MCF 10A (cell line): ENCODE data around the gene NLRP5. TPM values are rescaled to one million over a fixed set of nuclear protein-coding genes. Genes with fewer than 3 reads are reported as not detected.

Experiments used
- BruUV-seq: library from RNA; stranded (reverse); fragments of 400-500 nt; replicated peaks from 2 replicates; lab custom pipeline; 2021; lab: Mats Ljungman, UMichigan
- CTCF ChIA-PET: fragments of 300-600 bp; sonication (Branson Sonifier 250); formaldehyde crosslinking; extraction: SDS; loops from one replicate; lab custom pipeline; 2021; ENCODE audit warnings: antibody characterized with exemption, inconsistent platforms; lab: Yijun Ruan, JAX
- POLR2A ChIA-PET: fragments of 300-600, 350-650 bp; sonication (Branson Sonifier 250); formaldehyde crosslinking; extraction: SDS; loops from one replicate; lab custom pipeline; 2020; ENCODE audit warnings: antibody characterized with exemption, inconsistent platforms; lab: Yijun Ruan, JAX
- DNase-seq: peaks from one replicate; pipeline ENCODE4 v3.0.0-alpha.2; 2018; ENCODE audit not compliant: unreplicated experiment
- H3K27ac Mint-ChIP-seq: one replicate; pipeline ENCODE4 v1.8.0; 2022; ENCODE audit warnings: mild to moderate bottlenecking, low read depth, mixed read lengths; ENCODE audit not compliant: unreplicated experiment
- H3K27me3 Mint-ChIP-seq: one replicate; pipeline ENCODE4 v1.8.0; 2022; ENCODE audit warnings: mixed read lengths; ENCODE audit not compliant: insufficient read depth, unreplicated experiment
- H3K36me3 Mint-ChIP-seq: one replicate; pipeline ENCODE4 v1.8.0; 2022; ENCODE audit warnings: mild to moderate bottlenecking, moderate library complexity, mixed read lengths; ENCODE audit not compliant: insufficient read depth, unreplicated experiment
- H3K4me1 Mint-ChIP-seq: one replicate; pipeline ENCODE4 v1.8.0; 2022; ENCODE audit warnings: mixed read lengths; ENCODE audit not compliant: insufficient read depth, unreplicated experiment
- H3K4me3 Mint-ChIP-seq: one replicate; pipeline ENCODE4 v1.8.0; 2022; ENCODE audit warnings: mild to moderate bottlenecking, moderate library complexity, mixed read lengths; ENCODE audit not compliant: unreplicated experiment
- H3K9me3 Mint-ChIP-seq: one replicate; pipeline ENCODE4 v1.8.0; 2022; ENCODE audit warnings: mixed read lengths; ENCODE audit not compliant: unreplicated experiment
- intact Hi-C: fragments of 100-400 bp; cut with micrococcal nuclease; formaldehyde crosslinking; loops from 2 replicates; pipeline ENCODE4 v1.14.1; 2022
- total RNA-seq: library from RNA; stranded (reverse); gene quantifications from 2 replicates; pipeline ENCODE4 v1.2.3, GENCODE V29; 2022
- TF ChIP-seq, protein P1 (sequence below): fragments of 200-600 bp; IDR thresholded peaks from one replicate; pipeline ENCODE4 v1.8.0; 2022; ENCODE audit warnings: antibody characterized with exemption, mild to moderate bottlenecking; ENCODE audit not compliant: unreplicated experiment

The NLRP5 gene
- total RNA-seq, 1 experiment from 2014 or later: not detected

DNA sequence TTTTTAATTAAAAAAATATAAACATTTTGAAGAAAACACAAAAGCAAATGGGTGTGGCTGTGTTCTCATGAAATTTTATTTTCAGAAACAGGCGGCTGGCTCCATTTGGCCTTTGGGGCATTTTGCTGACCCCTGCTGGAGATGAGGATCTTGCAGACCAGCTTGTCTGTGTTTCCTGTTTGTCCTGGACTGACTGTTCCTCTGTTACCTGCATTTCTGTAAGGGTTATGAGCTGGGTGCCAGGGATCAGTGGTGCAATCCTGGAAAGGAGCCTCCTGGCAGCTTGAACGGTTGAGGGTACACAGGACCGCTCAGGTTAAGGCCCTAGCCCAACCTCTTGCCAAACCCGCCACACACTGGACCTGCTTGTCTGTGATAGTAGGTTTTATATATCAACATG, 84.6 kb downstream of the NLRP5 start:
- TF ChIP-seq, protein P1, sequence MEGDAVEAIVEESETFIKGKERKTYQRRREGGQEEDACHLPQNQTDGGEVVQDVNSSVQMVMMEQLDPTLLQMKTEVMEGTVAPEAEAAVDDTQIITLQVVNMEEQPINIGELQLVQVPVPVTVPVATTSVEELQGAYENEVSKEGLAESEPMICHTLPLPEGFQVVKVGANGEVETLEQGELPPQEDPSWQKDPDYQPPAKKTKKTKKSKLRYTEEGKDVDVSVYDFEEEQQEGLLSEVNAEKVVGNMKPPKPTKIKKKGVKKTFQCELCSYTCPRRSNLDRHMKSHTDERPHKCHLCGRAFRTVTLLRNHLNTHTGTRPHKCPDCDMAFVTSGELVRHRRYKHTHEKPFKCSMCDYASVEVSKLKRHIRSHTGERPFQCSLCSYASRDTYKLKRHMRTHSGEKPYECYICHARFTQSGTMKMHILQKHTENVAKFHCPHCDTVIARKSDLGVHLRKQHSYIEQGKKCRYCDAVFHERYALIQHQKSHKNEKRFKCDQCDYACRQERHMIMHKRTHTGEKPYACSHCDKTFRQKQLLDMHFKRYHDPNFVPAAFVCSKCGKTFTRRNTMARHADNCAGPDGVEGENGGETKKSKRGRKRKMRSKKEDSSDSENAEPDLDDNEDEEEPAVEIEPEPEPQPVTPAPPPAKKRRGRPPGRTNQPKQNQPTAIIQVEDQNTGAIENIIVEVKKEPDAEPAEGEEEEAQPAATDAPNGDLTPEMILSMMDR: peak; percentile 9
- no peaks in the 10 kb centered on the region for H3K27me3 Mint-ChIP-seq
- no TSS peak for BruUV-seq
- no peak overlapping the region for H3K27ac Mint-ChIP-seq
- peaks cover 9% of the 10 kb centered on the region for H3K36me3 Mint-ChIP-seq
- intact Hi-C loops: no loop called here
- POLR2A ChIA-PET: interaction anchor here (1.8 kb wide), 1 partner anchor 243 kb away, joined by 3 read pairs; the partner anchor contains the start of gene ZSCAN5A
- CTCF ChIA-PET: interaction anchor here (0.6 to 2.3 kb wide), 4 partner anchors 15 to 262 kb away, joined by 3 to 18 read pairs (median 4); no protein-coding TSS in a partner anchor
- no peak overlapping the region for H3K4me3 Mint-ChIP-seq
- peak; percentile 25 for DNase-seq
- no peaks in the 10 kb centered on the region for H3K9me3 Mint-ChIP-seq
- H3K4me1 Mint-ChIP-seq: peaks cover 6% of the 10 kb centered on the region

DNA sequence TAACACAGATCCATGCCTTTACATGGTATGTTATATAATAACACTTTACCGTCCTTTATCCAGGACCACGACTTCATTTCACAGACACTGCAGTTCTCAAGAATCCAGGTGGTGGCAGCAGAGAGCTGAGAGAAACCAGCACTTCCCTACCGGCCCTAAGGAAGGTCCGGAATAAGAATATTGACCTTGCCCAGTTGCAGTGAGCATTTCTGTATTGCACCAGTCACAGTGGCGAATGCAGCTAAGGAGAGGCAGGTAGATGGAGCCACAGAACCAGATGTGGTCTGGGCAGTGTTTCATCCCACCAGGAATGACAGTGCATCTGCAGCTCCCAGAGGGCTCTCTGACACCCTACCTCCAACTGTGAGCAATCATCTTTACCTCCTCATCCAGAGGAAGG, 89.9 kb downstream of the NLRP5 start:
- peaks cover 9% of the 10 kb centered on the region for H3K4me1 Mint-ChIP-seq
- H3K36me3 Mint-ChIP-seq: peaks cover 4% of the 10 kb centered on the region
- CTCF ChIA-PET: interaction anchor here (0.6 to 11.0 kb wide), 34 partner anchors 9 to 1394 kb away, joined by 3 to 121 read pairs (median 6); no protein-coding TSS in a partner anchor
- intact Hi-C loops: loop anchor here (1.0 to 2.0 kb wide), 4 partner anchors 96 to 274 kb away; no protein-coding TSS in a partner anchor
- no TSS peak for BruUV-seq
- no peak overlapping the region for H3K27ac Mint-ChIP-seq
- POLR2A ChIA-PET: interaction anchor here (0.8 to 1.0 kb wide), 4 partner anchors 95 to 257 kb away, joined by 3 to 4 read pairs (median 4); no protein-coding TSS in a partner anchor
- H3K27me3 Mint-ChIP-seq: no peaks in the 10 kb centered on the region
- TF ChIP-seq, protein P1: peak; percentile 74
- DNase-seq: peak; percentile 60
- no peak overlapping the region for H3K4me3 Mint-ChIP-seq
- H3K9me3 Mint-ChIP-seq: no peaks in the 10 kb centered on the region

DNA sequence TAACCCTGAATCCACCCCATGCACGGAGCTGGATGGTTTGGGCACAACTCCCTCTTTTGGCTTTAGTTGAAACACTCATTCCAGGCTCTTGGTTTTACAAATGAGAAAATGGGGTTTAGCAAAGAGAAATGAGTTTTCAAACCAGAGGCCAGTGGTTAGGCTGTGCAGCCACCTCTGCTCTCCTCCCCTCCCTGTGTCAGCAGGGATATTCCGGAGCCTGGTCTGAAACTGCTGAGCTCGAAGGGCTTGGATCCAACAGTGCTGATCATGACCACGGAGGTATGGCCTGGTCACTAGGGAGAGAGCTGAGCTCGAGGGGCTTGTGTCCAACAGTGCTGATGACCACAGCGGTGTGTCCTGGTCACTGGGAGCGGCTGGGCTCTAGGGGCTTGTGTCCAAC, 93.0 kb downstream of the NLRP5 start:
- no peak overlapping the region for H3K27ac Mint-ChIP-seq
- intact Hi-C loops: loop anchor here (1.0 kb wide), 1 partner anchor 93 kb away; no protein-coding TSS in a partner anchor
- ChIA-PET CTCF (interaction anchor here (0.8 to 11.0 kb wide), 5 partner anchors 15 to 256 kb away, joined by 3 to 121 read pairs (median 7); no protein-coding TSS in a partner anchor), POLR2A (interaction anchor here (1.3 kb wide), 1 partner anchor 11 kb away, joined by 3 read pairs; no protein-coding TSS in a partner anchor)
- no peaks in the 10 kb centered on the region for H3K27me3 Mint-ChIP-seq
- no peaks in the 10 kb centered on the region for H3K9me3 Mint-ChIP-seq
- TF ChIP-seq, protein P1: no peak
- H3K36me3 Mint-ChIP-seq: peaks cover 4% of the 10 kb centered on the region
- H3K4me3 Mint-ChIP-seq: no peak overlapping the region
- H3K4me1 Mint-ChIP-seq: peaks cover 9% of the 10 kb centered on the region
- no TSS peak for BruUV-seq
- DNase-seq: no peak

DNA sequence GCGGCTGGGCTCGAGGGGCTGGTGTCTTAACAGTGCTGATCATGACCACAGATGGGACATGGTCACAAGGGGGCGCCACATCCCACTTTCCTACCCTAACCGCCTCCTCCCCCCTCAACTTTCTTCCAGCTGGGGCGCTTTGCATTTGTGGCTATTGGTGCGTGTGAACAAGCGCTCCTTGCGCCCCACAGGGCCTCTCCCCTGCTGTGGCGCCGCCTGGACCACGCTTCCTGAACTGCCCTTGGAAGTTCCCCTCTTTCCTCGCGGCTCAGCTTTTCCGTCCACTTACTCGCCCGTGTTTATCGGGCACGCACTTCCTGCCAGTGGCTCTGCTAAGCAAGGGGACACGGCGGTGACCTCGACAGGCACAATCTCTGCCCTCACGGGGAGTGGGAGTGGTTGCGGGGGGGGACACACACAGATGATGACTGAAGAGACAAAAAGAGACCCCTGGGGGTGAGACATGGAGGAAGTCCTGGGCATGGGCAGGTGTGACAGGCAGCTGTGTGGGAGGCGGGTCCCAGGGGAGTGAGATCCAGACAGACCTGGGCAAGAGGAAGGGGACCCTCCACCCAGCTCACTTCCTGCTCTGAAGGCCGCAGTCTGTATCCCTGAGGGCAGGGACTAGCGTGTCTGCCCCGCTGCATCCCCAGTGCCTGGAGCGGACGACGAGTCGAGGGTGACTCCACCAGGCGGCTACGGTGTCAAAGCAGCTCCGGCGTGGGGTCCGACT, 94.3 kb downstream of the NLRP5 start:
- intact Hi-C loops: loop anchor here (1.0 kb wide), 1 partner anchor 91 kb away; no protein-coding TSS in a partner anchor
- peak overlapping the region; percentile 67 for H3K27ac Mint-ChIP-seq
- TF ChIP-seq, protein P1: peak; percentile 41
- no peaks in the 10 kb centered on the region for H3K9me3 Mint-ChIP-seq
- H3K4me3 Mint-ChIP-seq: peak overlapping the region; percentile 55
- peak; percentile 73 for DNase-seq
- no peaks in the 10 kb centered on the region for H3K27me3 Mint-ChIP-seq
- BruUV-seq: no TSS peak
- peaks cover under 1% of the 10 kb centered on the region for H3K36me3 Mint-ChIP-seq
- POLR2A ChIA-PET: interaction anchor here (1.8 kb wide), 1 partner anchor 10 kb away, joined by 5 read pairs; no protein-coding TSS in a partner anchor
- CTCF ChIA-PET: interaction anchor here (0.6 to 11.0 kb wide), 10 partner anchors 9 to 1432 kb away, joined by 3 to 121 read pairs (median 4); no protein-coding TSS in a partner anchor
- peaks cover 9% of the 10 kb centered on the region for H3K4me1 Mint-ChIP-seq
